ENCODE results near the gene MICAL3. TPM values are rescaled to one million over a fixed set of nuclear protein-coding genes. Genes with fewer than 3 reads are reported as not detected.
A peak's percentile ranks its signal among the peaks of the same experiment; 100 is the strongest.

MICAL3 gene
- total and polyA plus RNA-seq, 9 of the 15 experiments (the other 6 are each of a cell fraction or from before 2014, with no cell fraction given): 0.53 to 32.1 (median 12.3) TPM

DNA sequence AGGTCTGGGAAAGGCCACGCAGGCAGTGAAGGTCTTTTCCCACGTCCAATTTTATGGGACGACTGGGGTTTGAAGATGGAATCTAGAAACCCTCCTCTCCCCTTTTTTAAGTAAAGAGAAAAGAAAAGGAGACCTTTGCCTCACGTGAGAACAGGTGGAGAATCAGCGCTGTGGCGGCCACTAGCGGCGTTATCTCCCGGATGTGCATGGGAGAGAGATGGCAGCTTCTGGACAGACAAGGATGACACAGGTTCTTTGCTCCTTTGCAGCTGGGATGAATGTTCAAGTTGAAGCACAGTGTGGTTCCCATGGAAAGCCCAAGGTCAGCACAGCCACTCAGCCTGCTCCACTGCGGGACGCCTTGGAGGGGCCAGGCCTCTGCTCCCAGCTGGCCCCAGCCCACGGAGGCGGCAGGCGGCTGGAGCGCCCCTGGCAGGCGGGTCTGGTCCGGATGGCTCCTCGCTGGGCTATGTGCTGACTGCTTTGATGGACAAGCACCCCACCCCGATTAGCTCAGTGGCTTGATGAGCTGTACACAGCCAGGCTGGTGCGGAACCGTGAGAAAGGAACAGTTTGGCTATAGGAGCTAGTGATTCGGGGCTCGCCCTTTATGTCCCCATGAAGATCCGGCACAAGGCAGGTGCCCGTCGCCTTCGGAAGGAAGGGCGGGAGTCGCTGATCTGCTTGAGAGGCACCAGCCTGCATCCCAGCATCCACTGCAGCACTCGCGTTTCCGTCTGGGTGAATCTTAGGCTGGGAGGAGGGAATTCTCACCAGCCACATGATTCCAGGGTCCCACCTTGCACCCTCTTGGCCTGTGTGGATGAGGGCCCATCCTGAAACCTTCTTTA, 235.6 kb downstream of the MICAL3 start (continued):
- TF ChIP-seq STAG1 (CRISPR knock-in tag; IDR thresholded peaks at IDR 0.05; ENCODE audit: borderline replicate concordance): no peak
- TF ChIP-seq RNF2 (IDR thresholded peaks at IDR 0.05): no peak
- TF ChIP-seq, protein P1, sequence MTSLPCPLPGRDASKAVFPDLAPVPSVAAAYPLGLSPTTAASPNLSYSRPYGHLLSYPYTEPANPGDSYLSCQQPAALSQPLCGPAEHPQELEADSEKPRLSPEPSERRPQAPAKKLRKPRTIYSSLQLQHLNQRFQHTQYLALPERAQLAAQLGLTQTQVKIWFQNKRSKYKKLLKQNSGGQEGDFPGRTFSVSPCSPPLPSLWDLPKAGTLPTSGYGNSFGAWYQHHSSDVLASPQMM (CRISPR knock-in tag; IDR thresholded peaks at IDR 0.05): no peak
- TF ChIP-seq, protein P2, sequence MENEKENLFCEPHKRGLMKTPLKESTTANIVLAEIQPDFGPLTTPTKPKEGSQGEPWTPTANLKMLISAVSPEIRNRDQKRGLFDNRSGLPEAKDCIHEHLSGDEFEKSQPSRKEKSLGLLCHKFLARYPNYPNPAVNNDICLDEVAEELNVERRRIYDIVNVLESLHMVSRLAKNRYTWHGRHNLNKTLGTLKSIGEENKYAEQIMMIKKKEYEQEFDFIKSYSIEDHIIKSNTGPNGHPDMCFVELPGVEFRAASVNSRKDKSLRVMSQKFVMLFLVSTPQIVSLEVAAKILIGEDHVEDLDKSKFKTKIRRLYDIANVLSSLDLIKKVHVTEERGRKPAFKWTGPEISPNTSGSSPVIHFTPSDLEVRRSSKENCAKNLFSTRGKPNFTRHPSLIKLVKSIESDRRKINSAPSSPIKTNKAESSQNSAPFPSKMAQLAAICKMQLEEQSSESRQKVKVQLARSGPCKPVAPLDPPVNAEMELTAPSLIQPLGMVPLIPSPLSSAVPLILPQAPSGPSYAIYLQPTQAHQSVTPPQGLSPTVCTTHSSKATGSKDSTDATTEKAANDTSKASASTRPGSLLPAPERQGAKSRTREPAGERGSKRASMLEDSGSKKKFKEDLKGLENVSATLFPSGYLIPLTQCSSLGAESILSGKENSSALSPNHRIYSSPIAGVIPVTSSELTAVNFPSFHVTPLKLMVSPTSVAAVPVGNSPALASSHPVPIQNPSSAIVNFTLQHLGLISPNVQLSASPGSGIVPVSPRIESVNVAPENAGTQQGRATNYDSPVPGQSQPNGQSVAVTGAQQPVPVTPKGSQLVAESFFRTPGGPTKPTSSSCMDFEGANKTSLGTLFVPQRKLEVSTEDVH (IDR thresholded peaks at IDR 0.05; ENCODE audit: low read depth, partially characterized antibody): no peak
- TF ChIP-seq KDM2B (CRISPR knock-in tag; IDR thresholded peaks at IDR 0.05): no peak
- no peak for TF ChIP-seq LCOR (CRISPR knock-in tag; IDR thresholded peaks at IDR 0.05)
- TF ChIP-seq MAFK (IDR thresholded peaks at IDR 0.05; ENCODE audit: low read length): peak; percentile 2; the same call in 1 of the 2 replicates
- no peak for TF ChIP-seq THRAP3 (IDR thresholded peaks at IDR 0.05; ENCODE audit: borderline replicate concordance)
- no peak for TF ChIP-seq MCM5 (IDR thresholded peaks at IDR 0.05; ENCODE audit: low read depth)
- TF ChIP-seq, protein P3, sequence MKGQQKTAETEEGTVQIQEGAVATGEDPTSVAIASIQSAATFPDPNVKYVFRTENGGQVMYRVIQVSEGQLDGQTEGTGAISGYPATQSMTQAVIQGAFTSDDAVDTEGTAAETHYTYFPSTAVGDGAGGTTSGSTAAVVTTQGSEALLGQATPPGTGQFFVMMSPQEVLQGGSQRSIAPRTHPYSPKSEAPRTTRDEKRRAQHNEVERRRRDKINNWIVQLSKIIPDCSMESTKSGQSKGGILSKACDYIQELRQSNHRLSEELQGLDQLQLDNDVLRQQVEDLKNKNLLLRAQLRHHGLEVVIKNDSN (CRISPR knock-in tag; IDR thresholded peaks at IDR 0.05): peak; percentile 39; the same call in 1 of the 2 replicates
- no peak for TF ChIP-seq NR2C1 (IDR thresholded peaks at IDR 0.05)
- TF ChIP-seq NR2C1 (tag; IDR thresholded peaks at IDR 0.05): no peak
- no peak for TF ChIP-seq ELF4 (CRISPR knock-in tag; IDR thresholded peaks at IDR 0.05)
- TF ChIP-seq, protein P4, sequence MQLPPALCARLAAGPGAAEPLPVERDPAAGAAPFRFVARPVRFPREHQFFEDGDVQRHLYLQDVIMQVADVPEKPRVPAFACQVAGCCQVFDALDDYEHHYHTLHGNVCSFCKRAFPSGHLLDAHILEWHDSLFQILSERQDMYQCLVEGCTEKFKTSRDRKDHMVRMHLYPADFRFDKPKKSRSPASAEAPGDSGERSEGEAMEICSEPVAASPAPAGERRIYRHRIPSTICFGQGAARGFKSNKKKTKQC (CRISPR knock-in tag; IDR thresholded peaks at IDR 0.05): no peak
- TF ChIP-seq, protein P5, sequence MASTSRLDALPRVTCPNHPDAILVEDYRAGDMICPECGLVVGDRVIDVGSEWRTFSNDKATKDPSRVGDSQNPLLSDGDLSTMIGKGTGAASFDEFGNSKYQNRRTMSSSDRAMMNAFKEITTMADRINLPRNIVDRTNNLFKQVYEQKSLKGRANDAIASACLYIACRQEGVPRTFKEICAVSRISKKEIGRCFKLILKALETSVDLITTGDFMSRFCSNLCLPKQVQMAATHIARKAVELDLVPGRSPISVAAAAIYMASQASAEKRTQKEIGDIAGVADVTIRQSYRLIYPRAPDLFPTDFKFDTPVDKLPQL (IDR thresholded peaks at IDR 0.05; ENCODE audit: extremely low read depth, insufficient read length): no peak
- peak in 1 of 3 experiments; percentile 23 for TF ChIP-seq YY1 (IDR thresholded peaks at IDR 0.05; ENCODE audit: borderline replicate concordance in 1 of 3, control insufficient read depth in 1 of 3, extremely low read depth in 1 of 3, insufficient read depth in 3 of 3, insufficient read length in 1 of 3, insufficient replicate concordance in 2 of 3, low read depth in 1 of 3, low read length in 2 of 3)
- TF ChIP-seq SMARCE1 (IDR thresholded peaks at IDR 0.05): no peak
- peak; percentile 58; the same call in 1 of the 2 replicates for TF ChIP-seq ZEB2 (IDR thresholded peaks at IDR 0.05)
- TF ChIP-seq MITF (IDR thresholded peaks at IDR 0.05): 0 out of 2 replicates have a peak, but pooled peaks have one; percentile 25

Measured in K562 (cell line).